K562 treated with DMSO at 1 percent for 4 hours (cell line): ENCODE measurements around the gene TCEAL2. TPM values are rescaled to one million over a fixed set of nuclear protein-coding genes. Genes with fewer than 3 reads are reported as not detected.

ENCODE experiments used
- total RNA-seq: library from RNA; unstranded; fragments of 300-600 nt; gene quantifications from 2 replicates; pipeline ENCODE4 v1.2.3, GENCODE V29; 2022; ENCODE audit not compliant: insufficient read depth

TCEAL2 gene
- not detected in 2 replicates for total RNA-seq

GRCh38 chrX:102125436-102125835 is at the start of gene TCEAL2:
Gene TCEAL2 (plus strand): TSS chrX:102125679. CDS start chrX:102126831, 1,152 bp downstream.

GRCh38 chrX:102142274-102142673 is 16.8 kb downstream of the TCEAL2 start, which contains the start of gene TCEAL6:
Gene TCEAL6 (minus strand): TSS chrX:102142481.

GRCh38 chrX:102155806-102156179 is 30.3 kb downstream of the TCEAL2 start, which contains the start of gene BEX5:
Gene BEX5 (minus strand): TSS chrX:102155977. CDS start chrX:102154265, 1,712 bp downstream.

Other genes starting within 250 kb of the TCEAL2 start
- 0.18 TPM in 1 of 2 replicates, not detected in the other for gene ZMAT1, start 193.7 kb upstream of the TCEAL2 start, total RNA-seq
- gene TCEAL6, start 16.8 kb downstream of the TCEAL2 start, total RNA-seq = not detected in 2 replicates
- gene BEX5, start 30.3 kb downstream of the TCEAL2 start, total RNA-seq = 3.0 and 4.4 TPM in 2 replicates
- not detected in 2 replicates for gene TCP11X1, start 89.6 kb downstream of the TCEAL2 start, total RNA-seq
- 4.2 and 10.0 TPM in 2 replicates for gene NXF2, start 121.5 kb downstream of the TCEAL2 start, total RNA-seq